C4-2B (cell line): ENCODE measurements around the gene TBC1D9.

ENCODE experiments used
- ZFX ChIP-seq: fragments of 450-650 bp; IDR thresholded peaks from 2 replicates; pipeline ENCODE4 v1.6.1; 2017
- TF ChIP-seq, protein P1 (sequence below): fragments of 450-650 bp; conservative IDR thresholded peaks from 2 replicates; pipeline ENCODE4 v1.5.1; 2017; ENCODE audit warnings: mild to moderate bottlenecking

DNA sequence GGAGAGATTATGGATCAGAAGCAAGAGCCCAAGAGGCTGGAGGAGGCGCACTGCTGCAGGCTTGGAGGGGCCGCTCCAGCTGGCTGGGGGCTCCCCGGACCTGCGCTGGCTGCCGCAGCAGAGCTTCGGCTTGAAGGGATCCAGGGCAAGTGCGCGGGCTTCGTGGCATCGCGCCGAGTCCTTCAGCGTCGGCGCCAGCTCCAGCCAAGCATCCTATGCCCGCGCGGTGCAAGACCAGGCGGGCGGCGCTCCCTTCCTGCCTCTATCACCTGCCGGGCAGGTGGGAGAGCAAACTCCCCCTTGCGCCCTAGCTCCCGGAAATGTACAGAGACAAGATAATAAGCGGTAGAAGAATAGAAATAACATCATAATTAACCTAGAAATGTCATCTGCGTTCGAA, 176.9 kb downstream of the TBC1D9 start:
- TF ChIP-seq, protein P1, sequence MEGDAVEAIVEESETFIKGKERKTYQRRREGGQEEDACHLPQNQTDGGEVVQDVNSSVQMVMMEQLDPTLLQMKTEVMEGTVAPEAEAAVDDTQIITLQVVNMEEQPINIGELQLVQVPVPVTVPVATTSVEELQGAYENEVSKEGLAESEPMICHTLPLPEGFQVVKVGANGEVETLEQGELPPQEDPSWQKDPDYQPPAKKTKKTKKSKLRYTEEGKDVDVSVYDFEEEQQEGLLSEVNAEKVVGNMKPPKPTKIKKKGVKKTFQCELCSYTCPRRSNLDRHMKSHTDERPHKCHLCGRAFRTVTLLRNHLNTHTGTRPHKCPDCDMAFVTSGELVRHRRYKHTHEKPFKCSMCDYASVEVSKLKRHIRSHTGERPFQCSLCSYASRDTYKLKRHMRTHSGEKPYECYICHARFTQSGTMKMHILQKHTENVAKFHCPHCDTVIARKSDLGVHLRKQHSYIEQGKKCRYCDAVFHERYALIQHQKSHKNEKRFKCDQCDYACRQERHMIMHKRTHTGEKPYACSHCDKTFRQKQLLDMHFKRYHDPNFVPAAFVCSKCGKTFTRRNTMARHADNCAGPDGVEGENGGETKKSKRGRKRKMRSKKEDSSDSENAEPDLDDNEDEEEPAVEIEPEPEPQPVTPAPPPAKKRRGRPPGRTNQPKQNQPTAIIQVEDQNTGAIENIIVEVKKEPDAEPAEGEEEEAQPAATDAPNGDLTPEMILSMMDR = no peak
- TF ChIP-seq ZFX = no peak
